GM12878 (cell line): ENCODE results near the gene EEIG2. TPM values are rescaled to one million over a fixed set of nuclear protein-coding genes. Genes with fewer than 3 reads are reported as not detected.

Source experiments
- ATAC-seq: fragments of 200-7000 bp; cut with Tn5 transposase; 3 replicates; pipeline ENCODE4 v1.9.1; 2020; ENCODE audit warnings: mild to moderate bottlenecking, moderate library complexity
- BruUV-seq: library from RNA; stranded (reverse); fragments of 400-500 nt; replicated peaks from 2 replicates; lab custom pipeline; 2021; lab: Mats Ljungman, UMichigan
- CTCF ChIA-PET: fragments of 300-600 bp; sonication (Branson Sonifier 250); formaldehyde crosslinking; extraction: SDS; loops from one replicate; lab custom pipeline; 2021; ENCODE audit warnings: inconsistent platforms; lab: Yijun Ruan, JAX
- POLR2A ChIA-PET: fragments of 350-600 bp; formaldehyde crosslinking; extraction: SDS; loops from one replicate; lab custom pipeline; 2021; ENCODE audit warnings: inconsistent platforms; lab: Charles Lee
- RAD21 ChIA-PET: fragments of 300-600 bp; sonication (Branson Sonifier 250); formaldehyde crosslinking; loops from one replicate; lab custom pipeline; 2023; ENCODE audit warnings: antibody characterized with exemption; ENCODE audit not compliant: unreplicated experiment; lab: Charles Lee
- SMC1A ChIA-PET: fragments of 300-600 bp; sonication (Branson Sonifier 250); formaldehyde crosslinking; loops from one replicate; lab custom pipeline; 2023; ENCODE audit not compliant: unreplicated experiment, uncharacterized antibody; lab: Charles Lee
- DNase-seq: peaks from one replicate; pipeline ENCODE4 v3.0.0-alpha.2; 2011; ENCODE audit warnings: low read depth, low spot score
- FAIRE-seq: peaks from 3 replicates; lab custom pipeline; 2011; peaks lifted over from hg19 to GRCh38; lab: Jason Lieb, UNC
- H2AFZ ChIP-seq: 2 replicates; pipeline ENCODE4 v1.6.0; 2011; ENCODE audit warnings: low read depth, low read length, control low read depth; ENCODE audit not compliant: control insufficient read depth
- H3K27ac ChIP-seq: 2 replicates; pipeline ENCODE4 v1.5.1; 2011; ENCODE audit warnings: control low read depth; ENCODE audit not compliant: control insufficient read depth, insufficient read depth
- H3K27me3 ChIP-seq, 2 experiments: replicated peaks in 1 of 2; 2 replicates each; pipeline versions ENCODE4 v1.6.0 to v1.6.1; 2011; ENCODE audit warnings: low read length in 1 of 2; ENCODE audit not compliant: control insufficient read depth in 2 of 2, insufficient read depth in 2 of 2
- H3K36me3 ChIP-seq, 2 experiments: 2 replicates each; pipeline ENCODE4 v1.5.1; 2011; ENCODE audit warnings: low read length in 1 of 2; ENCODE audit not compliant: control insufficient read depth in 2 of 2, insufficient read depth in 2 of 2
- H3K4me1 ChIP-seq: 2 replicates; pipeline ENCODE4 v1.6.1; 2011; ENCODE audit warnings: mild to moderate bottlenecking, low read length, moderate library complexity, mixed read lengths; ENCODE audit not compliant: control insufficient read depth, insufficient read depth
- H3K4me2 ChIP-seq: 2 replicates; pipeline ENCODE4 v1.6.0; 2011; ENCODE audit warnings: control low read depth; ENCODE audit not compliant: control insufficient read depth, insufficient read depth
- H3K4me3 ChIP-seq: fragments of 200-600 bp; sonication (generic); 2 replicates; pipeline ENCODE4 v1.5.1; 2016
- H3K79me2 ChIP-seq: 2 replicates; pipeline ENCODE4 v1.6.0; 2011; ENCODE audit warnings: low read length; ENCODE audit not compliant: control insufficient read depth, insufficient read depth
- H3K9ac ChIP-seq: 2 replicates; pipeline ENCODE4 v1.8.0; 2011; ENCODE audit warnings: low read length, control low read depth, mixed read lengths; ENCODE audit not compliant: control insufficient read depth, insufficient read depth
- H3K9me3 ChIP-seq: replicated peaks from 3 replicates; pipeline ENCODE4 v1.5.1; 2011; ENCODE audit warnings: mild to moderate bottlenecking, low read length; ENCODE audit not compliant: control insufficient read depth, insufficient read depth
- H4K20me1 ChIP-seq: 2 replicates; pipeline ENCODE4 v1.6.0; 2011; ENCODE audit not compliant: control insufficient read depth, insufficient read depth
- FOS ChIP-seq: IDR thresholded peaks from 3 replicates; pipeline ENCODE4 v1.6.1; 2011; ENCODE audit warnings: borderline replicate concordance; ENCODE audit not compliant: insufficient read length; ENCODE audit errors: extremely low read depth
- IKZF2 ChIP-seq, 2 experiments: fragments of 450-650 bp; IDR thresholded peaks; 2 replicates each; pipeline ENCODE4 v1.6.1; 2017; ENCODE audit warnings: mild to moderate bottlenecking in 2 of 2, moderate library complexity in 2 of 2
- NR2F1 ChIP-seq: fragments of 450-650 bp; conservative IDR thresholded peaks from 2 replicates; pipeline ENCODE4 v1.6.1; 2017; ENCODE audit warnings: mild to moderate bottlenecking
- NRF1 ChIP-seq: conservative IDR thresholded peaks from 2 replicates; pipeline ENCODE4 v1.6.1; 2011; ENCODE audit warnings: mild to moderate bottlenecking, low read depth, low read length, improper control_type of control experiment
- SMC3 ChIP-seq: IDR thresholded peaks from 2 replicates; pipeline ENCODE4 v1.6.1; 2011; ENCODE audit warnings: low read length, improper control_type of control experiment, borderline replicate concordance
- YBX1 ChIP-seq: fragments of 450-650 bp; IDR thresholded peaks from 2 replicates; pipeline ENCODE4 v1.6.1; 2016; ENCODE audit warnings: antibody characterized with exemption
- ZNF274 ChIP-seq: IDR thresholded peaks from one replicate; pipeline ENCODE4 v1.8.0; 2011; ENCODE audit not compliant: insufficient read length, insufficient read depth
- WGBS: methylation state at CpG from one replicate; pipeline ENCODE4 v1.1.6; 2016; ENCODE audit warnings: low lambda C conversion rate; ENCODE audit not compliant: insufficient replicate concordance, insufficient coverage; ENCODE audit errors: missing lambda C conversion rate; 5-methylcytosine and 5-hydroxymethylcytosine counted together
- in situ Hi-C: fragments of 300-500 bp; cut with MboI; formaldehyde crosslinking; loops from 9 replicates; pipeline ENCODE4 v1.14.3; 2018; ENCODE audit warnings: mixed read lengths
- intact Hi-C: fragments of 100-400 bp; cut with micrococcal nuclease; formaldehyde crosslinking; loops from one replicate; pipeline ENCODE4 v1.14.2; 2022; ENCODE audit not compliant: unreplicated experiment
- polyA plus RNA-seq, 11 experiments: library from polyadenylated mRNA; depleted of rRNA in 4 of 11; unstranded in 6 of 11; stranded (reverse) in 5 of 11; fragments of >200 nt; fragmentation: Nextera tagmentation in 4 of 11; fragmentation: Illumina TruSeq in 1 of 11; extraction: Ambion mirVana in 4 of 11; extraction: Trizol in 1 of 11; gene quantifications; 1 replicate in 1 of 11; 2 replicates in 10 of 11; pipeline versions ENCODE4 v1.2.1 to v1.2.3, GENCODE V29; 2011 to 2016; ENCODE audit warnings: inconsistent platforms in 2 of 11, missing spikeins in 2 of 11, low read depth in 1 of 11
- total RNA-seq, 4 experiments: library from RNA; depleted of rRNA in 3 of 4; stranded (reverse); fragments of >200 nt in 3 of 4; fragmentation: Illumina TruSeq in 1 of 4; extraction: Trizol in 1 of 4; gene quantifications; 2 replicates each; pipeline versions ENCODE4 v1.2.1 to v1.2.3, GENCODE V29; 2013 to 2021
- TF ChIP-seq, protein P1 (sequence below): IDR thresholded peaks from 2 replicates; pipeline ENCODE4 v1.6.1; 2012; ENCODE audit warnings: improper control_type of control experiment, low read depth, low read length; ENCODE audit not compliant: insufficient replicate concordance
- TF ChIP-seq, protein P2 (sequence below): fragments of 450-650 bp; IDR thresholded peaks from 2 replicates; pipeline ENCODE4 v1.6.1; 2016; ENCODE audit warnings: mild to moderate bottlenecking
- TF ChIP-seq, protein P3 (sequence below): fragments of 450-650 bp; formaldehyde crosslinking; IDR thresholded peaks from 2 replicates; pipeline ENCODE4 v1.4.0; 2022; ENCODE audit warnings: mild to moderate bottlenecking, moderate library complexity

EEIG2 gene
- total and polyA plus RNA-seq, 10 of the 15 experiments (the other 5 are each of a cell fraction or from before 2014, with no cell fraction given): 1.4 to 17.2 (median 9.8) TPM

GRCh38 chr1:108583757-108584427, 24.0 kb downstream of the EEIG2 start:
- DNase-seq (no peak), FAIRE-seq (no peak), ATAC-seq (peak; percentile 46; the same call in 2 of the 3 replicates)
- TF ChIP-seq, protein P1, sequence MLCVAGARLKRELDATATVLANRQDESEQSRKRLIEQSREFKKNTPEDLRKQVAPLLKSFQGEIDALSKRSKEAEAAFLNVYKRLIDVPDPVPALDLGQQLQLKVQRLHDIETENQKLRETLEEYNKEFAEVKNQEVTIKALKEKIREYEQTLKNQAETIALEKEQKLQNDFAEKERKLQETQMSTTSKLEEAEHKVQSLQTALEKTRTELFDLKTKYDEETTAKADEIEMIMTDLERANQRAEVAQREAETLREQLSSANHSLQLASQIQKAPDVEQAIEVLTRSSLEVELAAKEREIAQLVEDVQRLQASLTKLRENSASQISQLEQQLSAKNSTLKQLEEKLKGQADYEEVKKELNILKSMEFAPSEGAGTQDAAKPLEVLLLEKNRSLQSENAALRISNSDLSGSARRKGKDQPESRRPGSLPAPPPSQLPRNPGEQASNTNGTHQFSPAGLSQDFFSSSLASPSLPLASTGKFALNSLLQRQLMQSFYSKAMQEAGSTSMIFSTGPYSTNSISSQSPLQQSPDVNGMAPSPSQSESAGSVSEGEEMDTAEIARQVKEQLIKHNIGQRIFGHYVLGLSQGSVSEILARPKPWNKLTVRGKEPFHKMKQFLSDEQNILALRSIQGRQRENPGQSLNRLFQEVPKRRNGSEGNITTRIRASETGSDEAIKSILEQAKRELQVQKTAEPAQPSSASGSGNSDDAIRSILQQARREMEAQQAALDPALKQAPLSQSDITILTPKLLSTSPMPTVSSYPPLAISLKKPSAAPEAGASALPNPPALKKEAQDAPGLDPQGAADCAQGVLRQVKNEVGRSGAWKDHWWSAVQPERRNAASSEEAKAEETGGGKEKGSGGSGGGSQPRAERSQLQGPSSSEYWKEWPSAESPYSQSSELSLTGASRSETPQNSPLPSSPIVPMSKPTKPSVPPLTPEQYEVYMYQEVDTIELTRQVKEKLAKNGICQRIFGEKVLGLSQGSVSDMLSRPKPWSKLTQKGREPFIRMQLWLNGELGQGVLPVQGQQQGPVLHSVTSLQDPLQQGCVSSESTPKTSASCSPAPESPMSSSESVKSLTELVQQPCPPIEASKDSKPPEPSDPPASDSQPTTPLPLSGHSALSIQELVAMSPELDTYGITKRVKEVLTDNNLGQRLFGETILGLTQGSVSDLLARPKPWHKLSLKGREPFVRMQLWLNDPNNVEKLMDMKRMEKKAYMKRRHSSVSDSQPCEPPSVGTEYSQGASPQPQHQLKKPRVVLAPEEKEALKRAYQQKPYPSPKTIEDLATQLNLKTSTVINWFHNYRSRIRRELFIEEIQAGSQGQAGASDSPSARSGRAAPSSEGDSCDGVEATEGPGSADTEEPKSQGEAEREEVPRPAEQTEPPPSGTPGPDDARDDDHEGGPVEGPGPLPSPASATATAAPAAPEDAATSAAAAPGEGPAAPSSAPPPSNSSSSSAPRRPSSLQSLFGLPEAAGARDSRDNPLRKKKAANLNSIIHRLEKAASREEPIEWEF: peak; percentile 74
- TF ChIP-seq, protein P2, sequence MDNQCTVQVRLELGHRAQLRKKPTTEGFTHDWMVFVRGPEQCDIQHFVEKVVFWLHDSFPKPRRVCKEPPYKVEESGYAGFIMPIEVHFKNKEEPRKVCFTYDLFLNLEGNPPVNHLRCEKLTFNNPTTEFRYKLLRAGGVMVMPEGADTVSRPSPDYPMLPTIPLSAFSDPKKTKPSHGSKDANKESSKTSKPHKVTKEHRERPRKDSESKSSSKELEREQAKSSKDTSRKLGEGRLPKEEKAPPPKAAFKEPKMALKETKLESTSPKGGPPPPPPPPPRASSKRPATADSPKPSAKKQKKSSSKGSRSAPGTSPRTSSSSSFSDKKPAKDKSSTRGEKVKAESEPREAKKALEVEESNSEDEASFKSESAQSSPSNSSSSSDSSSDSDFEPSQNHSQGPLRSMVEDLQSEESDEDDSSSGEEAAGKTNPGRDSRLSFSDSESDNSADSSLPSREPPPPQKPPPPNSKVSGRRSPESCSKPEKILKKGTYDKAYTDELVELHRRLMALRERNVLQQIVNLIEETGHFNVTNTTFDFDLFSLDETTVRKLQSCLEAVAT: no peak
- TF ChIP-seq IKZF2 (IDR thresholded peaks at IDR 0.05) (peak; percentile 11 to 31; a peak in 1 of 4 replicates), SMC3 (no peak), FOS (no peak), YBX1 (no peak), NR2F1 (no peak), NRF1 (no peak), ZNF274 (no peak)
- TF ChIP-seq, protein P3, sequence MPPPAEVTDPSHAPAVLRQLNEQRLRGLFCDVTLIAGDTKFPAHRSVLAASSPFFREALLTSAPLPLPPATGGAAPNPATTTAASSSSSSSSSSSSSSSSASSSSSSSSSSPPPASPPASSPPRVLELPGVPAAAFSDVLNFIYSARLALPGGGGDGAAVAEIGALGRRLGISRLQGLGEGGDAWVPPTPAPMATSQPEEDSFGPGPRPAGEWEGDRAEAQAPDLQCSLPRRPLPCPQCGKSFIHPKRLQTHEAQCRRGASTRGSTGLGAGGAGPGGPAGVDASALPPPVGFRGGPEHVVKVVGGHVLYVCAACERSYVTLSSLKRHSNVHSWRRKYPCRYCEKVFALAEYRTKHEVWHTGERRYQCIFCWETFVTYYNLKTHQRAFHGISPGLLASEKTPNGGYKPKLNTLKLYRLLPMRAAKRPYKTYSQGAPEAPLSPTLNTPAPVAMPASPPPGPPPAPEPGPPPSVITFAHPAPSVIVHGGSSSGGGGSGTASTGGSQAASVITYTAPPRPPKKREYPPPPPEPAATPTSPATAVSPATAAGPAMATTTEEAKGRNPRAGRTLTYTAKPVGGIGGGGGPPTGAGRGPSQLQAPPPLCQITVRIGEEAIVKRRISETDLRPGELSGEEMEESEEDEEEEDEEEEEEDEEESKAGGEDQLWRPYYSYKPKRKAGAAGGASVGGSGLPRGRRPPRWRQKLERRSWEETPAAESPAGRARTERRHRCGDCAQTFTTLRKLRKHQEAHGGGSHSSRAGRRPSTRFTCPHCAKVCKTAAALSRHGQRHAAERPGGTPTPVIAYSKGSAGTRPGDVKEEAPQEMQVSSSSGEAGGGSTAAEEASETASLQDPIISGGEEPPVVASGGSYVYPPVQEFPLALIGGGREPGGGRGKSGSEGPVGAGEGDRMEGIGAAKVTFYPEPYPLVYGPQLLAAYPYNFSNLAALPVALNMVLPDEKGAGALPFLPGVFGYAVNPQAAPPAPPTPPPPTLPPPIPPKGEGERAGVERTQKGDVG: no peak
- ChIA-PET CTCF (interaction anchor here (1.1 to 2.1 kb wide), 3 partner anchors 23 to 60 kb away, joined by 3 to 7 read pairs (median 4); no protein-coding TSS in a partner anchor), RAD21 (no interaction called here), SMC1A (interaction anchor here (0.8 to 1.9 kb wide), 2 partner anchors 14 to 23 kb away, joined by 3 to 8 read pairs; partner anchors contain the start of gene EEIG2), POLR2A (interaction anchor here (1.5 kb wide), 1 partner anchor 108 kb away, joined by 7 read pairs; the partner anchor contains the start of gene PRPF38B)
- 95% methylated on average over 4 of the region's 4 CpGs for WGBS
- no peaks in the 10 kb centered on the region for H4K20me1 ChIP-seq
- intact Hi-C loops: no loop called here
- H3K27me3 ChIP-seq: no peaks in the 10 kb centered on the region
- no peak overlapping the region for H3K4me2 ChIP-seq
- H3K79me2 ChIP-seq: no peaks in the 10 kb centered on the region
- no peaks in the 10 kb centered on the region for H3K36me3 ChIP-seq
- no peak overlapping the region for H2AFZ ChIP-seq
- in situ Hi-C loops: no loop called here
- BruUV-seq: no TSS peak
- H3K9ac ChIP-seq: no peak overlapping the region
- H3K4me1 ChIP-seq: peaks cover 5% of the 10 kb centered on the region; the same call in 1 of the 2 replicates
- no peak overlapping the region for H3K27ac ChIP-seq
- H3K4me3 ChIP-seq: no peak overlapping the region
- H3K9me3 ChIP-seq: peaks cover 7% of the 10 kb centered on the region; the same call in 2 of the 3 replicates
